SKM-1 (cell line): Measurements from ENCODE around the gene HAPSTR1.

Experiments
- DNase-seq: peaks from one replicate; lab custom pipeline; 2025; ENCODE audit not compliant: unreplicated experiment; lab: John Stamatoyannopoulos, UW

The HAPSTR1 gene

GRCh38 chr16:9119795-9120194, 28.4 kb downstream of the HAPSTR1 start:
- no peak for DNase-seq

- DNase-seq = no peak
Measured at GRCh38 chr16:9122342-9122741, 30.9 kb downstream of the HAPSTR1 start.

GRCh38 chr16:9122969-9123368, 31.5 kb downstream of the HAPSTR1 start:
- no peak for DNase-seq

GRCh38 chr16:9123401-9123800, 32.0 kb downstream of the HAPSTR1 start:
- DNase-seq = no peak

- DNase-seq = no peak
Measured at GRCh38 chr16:9123871-9124270, 32.4 kb downstream of the HAPSTR1 start.

GRCh38 chr16:9124444-9124843, 33.0 kb downstream of the HAPSTR1 start:
- DNase-seq = no peak

- no peak for DNase-seq
Measured at GRCh38 chr16:9124908-9125584, 33.6 kb downstream of the HAPSTR1 start.

- no peak for DNase-seq
Measured at GRCh38 chr16:9125658-9126505, 34.4 kb downstream of the HAPSTR1 start.

- no peak for DNase-seq
Measured at GRCh38 chr16:9126609-9127008, 35.2 kb downstream of the HAPSTR1 start.

GRCh38 chr16:9128346-9129342, 37.2 kb downstream of the HAPSTR1 start:
- no peak for DNase-seq

GRCh38 chr16:9134306-9134705, 42.9 kb downstream of the HAPSTR1 start:
- DNase-seq = no peak

- DNase-seq = peak; percentile 24
Measured at GRCh38 chr16:9134739-9135138, 43.3 kb downstream of the HAPSTR1 start.

- DNase-seq = no peak
Measured at GRCh38 chr16:9135797-9136196, 44.4 kb downstream of the HAPSTR1 start.

GRCh38 chr16:9136596-9136995, 45.2 kb downstream of the HAPSTR1 start:
- DNase-seq = no peak

GRCh38 chr16:9138021-9138680, 46.7 kb downstream of the HAPSTR1 start:
- no peak for DNase-seq

GRCh38 chr16:9138731-9139501, 47.5 kb downstream of the HAPSTR1 start:
- peak; percentile 38 for DNase-seq

- DNase-seq = peak; percentile 20
Measured at GRCh38 chr16:9139965-9140364, 48.5 kb downstream of the HAPSTR1 start.
